Keratinocyte (primary cell): ENCODE results near the gene SYT6. TPM values are rescaled to one million over a fixed set of nuclear protein-coding genes. Genes with fewer than 3 reads are reported as not detected.

Source experiments
- DNase-seq: peaks from one replicate; pipeline ENCODE4 v3.0.0-alpha.2; 2011; ENCODE audit warnings: low read depth, missing footprints, low spot score
- FAIRE-seq: peaks from 2 replicates; lab custom pipeline; 2011; peaks lifted over from hg19 to GRCh38; lab: Jason Lieb, UNC
- H2AFZ ChIP-seq: 2 replicates; pipeline ENCODE4 v1.6.0; 2012; ENCODE audit warnings: low read length, control low read depth, inconsistent platforms; ENCODE audit not compliant: control insufficient read depth
- H3K27ac ChIP-seq: 2 replicates; pipeline ENCODE4 v1.5.1; 2011; ENCODE audit warnings: low read length; ENCODE audit not compliant: control insufficient read depth, insufficient read depth
- H3K27me3 ChIP-seq: 3 replicates; pipeline ENCODE4 v1.6.0; 2011; ENCODE audit warnings: low read length; ENCODE audit not compliant: control insufficient read depth, insufficient read depth; ENCODE audit errors: extremely low read depth
- H3K36me3 ChIP-seq, 2 experiments: 2 replicates in 1 of 2; 3 replicates in 1 of 2; pipeline ENCODE4 v1.5.1; 2011; ENCODE audit warnings: low read length in 2 of 2, mild to moderate bottlenecking in 1 of 2; ENCODE audit not compliant: control insufficient read depth in 2 of 2, insufficient read depth in 2 of 2; ENCODE audit errors: extremely low read depth in 1 of 2
- H3K4me1 ChIP-seq: 3 replicates; pipeline ENCODE4 v1.5.1; 2011; ENCODE audit warnings: low read length; ENCODE audit not compliant: control insufficient read depth, insufficient read depth; ENCODE audit errors: extremely low read depth
- H3K4me2 ChIP-seq: 3 replicates; pipeline ENCODE4 v1.6.0; 2011; ENCODE audit warnings: low read depth, low read length; ENCODE audit not compliant: control insufficient read depth, insufficient read depth; ENCODE audit errors: extremely low read depth
- H3K4me3 ChIP-seq, 3 experiments: fragments of 200-600 bp in 1 of 3; sonication (generic) in 1 of 3; 2 replicates in 2 of 3; 3 replicates in 1 of 3; pipeline ENCODE4 v1.5.1; 2011 to 2016; ENCODE audit warnings: low read length in 3 of 3, mild to moderate bottlenecking in 3 of 3, control low read depth in 2 of 3, inconsistent platforms in 1 of 3, low read depth in 1 of 3, mixed read lengths in 1 of 3, mixed run types in 1 of 3, moderate library complexity in 1 of 3; ENCODE audit not compliant: control insufficient read depth in 2 of 3, insufficient read depth in 2 of 3; ENCODE audit errors: extremely low read depth in 1 of 3
- H3K79me2 ChIP-seq: 2 replicates; pipeline ENCODE4 v1.6.0; 2012; ENCODE audit warnings: low read length; ENCODE audit not compliant: control insufficient read depth, insufficient read depth
- H3K9ac ChIP-seq: 3 replicates; pipeline ENCODE4 v1.6.0; 2011; ENCODE audit warnings: low read length; ENCODE audit not compliant: control insufficient read depth, insufficient read depth; ENCODE audit errors: extremely low read depth
- H3K9me1 ChIP-seq: 3 replicates; pipeline ENCODE4 v1.6.0; 2011; ENCODE audit warnings: low read length; ENCODE audit not compliant: control insufficient read depth, insufficient read depth; ENCODE audit errors: extremely low read depth
- H3K9me3 ChIP-seq: 2 replicates; pipeline ENCODE4 v1.5.1; 2012; ENCODE audit warnings: low read depth, low read length; ENCODE audit not compliant: control insufficient read depth
- H4K20me1 ChIP-seq: 3 replicates; pipeline ENCODE4 v1.6.0; 2011; ENCODE audit warnings: low read length; ENCODE audit not compliant: control insufficient read depth, insufficient read depth; ENCODE audit errors: extremely low read depth
- EZH2 ChIP-seq: IDR thresholded peaks from one replicate; pipeline ENCODE4 v1.6.1; 2012; ENCODE audit warnings: inconsistent platforms, mild to moderate bottlenecking, low read length, moderate library complexity
- dilution Hi-C: fragments of 300-500 bp; cut with MboI; formaldehyde crosslinking; loops from one replicate; pipeline ENCODE4 v1.7.0; 2020; ENCODE audit warnings: low sequenced_read_pairs; ENCODE audit not compliant: extremely low pct_ligation_motif_present
- polyA plus RNA-seq, 5 experiments: library from polyadenylated mRNA; depleted of rRNA in 3 of 5; stranded (reverse) in 3 of 5; stranded (forward) in 1 of 5; unstranded in 1 of 5; fragments of >200 nt; gene quantifications; 1 replicate in 1 of 5; 2 replicates in 3 of 5; 3 replicates in 1 of 5; pipeline versions ENCODE4 v1.2.1 to v1.2.3, GENCODE V29; 2011 to 2012; ENCODE audit warnings: missing spikeins in 2 of 5, low read depth in 1 of 5, low replicate concordance in 1 of 5
- TF ChIP-seq, protein P1 (sequence below), 3 experiments: IDR thresholded peaks in 1 of 3; conservative IDR thresholded peaks in 1 of 3; optimal IDR thresholded peaks in 1 of 3; 2 replicates in 2 of 3; 3 replicates in 1 of 3; pipeline versions ENCODE3 to v1.5.1; 2011; ENCODE audit warnings: low read length in 3 of 3, mild to moderate bottlenecking in 3 of 3, moderate library complexity in 2 of 3, control low read depth in 1 of 3, inconsistent platforms in 1 of 3; ENCODE audit not compliant: insufficient read depth in 2 of 3; ENCODE audit errors: extremely low read depth in 1 of 3

The SYT6 gene
- polyA plus RNA-seq, 1 donor (not counting 4 experiments of a cell fraction or from before 2014, with no cell fraction given), result not detected

GRCh38 chr1:114048232-114048631 is 105.4 kb downstream of the SYT6 start:
- FAIRE-seq, result no peak
- no peak overlapping the region for H3K4me2 ChIP-seq
- H3K27ac ChIP-seq, result no peak overlapping the region
- no peak overlapping the region for H2AFZ ChIP-seq
- no peaks in the 10 kb centered on the region for H3K9me1 ChIP-seq
- TF ChIP-seq, protein P1, sequence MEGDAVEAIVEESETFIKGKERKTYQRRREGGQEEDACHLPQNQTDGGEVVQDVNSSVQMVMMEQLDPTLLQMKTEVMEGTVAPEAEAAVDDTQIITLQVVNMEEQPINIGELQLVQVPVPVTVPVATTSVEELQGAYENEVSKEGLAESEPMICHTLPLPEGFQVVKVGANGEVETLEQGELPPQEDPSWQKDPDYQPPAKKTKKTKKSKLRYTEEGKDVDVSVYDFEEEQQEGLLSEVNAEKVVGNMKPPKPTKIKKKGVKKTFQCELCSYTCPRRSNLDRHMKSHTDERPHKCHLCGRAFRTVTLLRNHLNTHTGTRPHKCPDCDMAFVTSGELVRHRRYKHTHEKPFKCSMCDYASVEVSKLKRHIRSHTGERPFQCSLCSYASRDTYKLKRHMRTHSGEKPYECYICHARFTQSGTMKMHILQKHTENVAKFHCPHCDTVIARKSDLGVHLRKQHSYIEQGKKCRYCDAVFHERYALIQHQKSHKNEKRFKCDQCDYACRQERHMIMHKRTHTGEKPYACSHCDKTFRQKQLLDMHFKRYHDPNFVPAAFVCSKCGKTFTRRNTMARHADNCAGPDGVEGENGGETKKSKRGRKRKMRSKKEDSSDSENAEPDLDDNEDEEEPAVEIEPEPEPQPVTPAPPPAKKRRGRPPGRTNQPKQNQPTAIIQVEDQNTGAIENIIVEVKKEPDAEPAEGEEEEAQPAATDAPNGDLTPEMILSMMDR (optimal IDR thresholded peaks at IDR 0.05 in 1 of 3, IDR thresholded peaks at IDR 0.05 in 1 of 3, conservative IDR thresholded peaks at IDR 0.05 in 1 of 3; ENCODE audit: extremely low read depth in 1 of 3, insufficient read depth in 2 of 3, low read length in 3 of 3), result no peak
- no peak for TF ChIP-seq EZH2
- no peaks in the 10 kb centered on the region for H3K79me2 ChIP-seq
- no peak for DNase-seq
- dilution Hi-C loops, result no loop called here
- H4K20me1 ChIP-seq, result no peaks in the 10 kb centered on the region
- no peak overlapping the region for H3K4me3 ChIP-seq
- no peaks in the 10 kb centered on the region for H3K9me3 ChIP-seq
- no peak overlapping the region for H3K9ac ChIP-seq
- no peaks in the 10 kb centered on the region for H3K36me3 ChIP-seq
- no peaks in the 10 kb centered on the region for H3K4me1 ChIP-seq
- H3K27me3 ChIP-seq, result peaks cover 4% of the 10 kb centered on the region

DNA sequence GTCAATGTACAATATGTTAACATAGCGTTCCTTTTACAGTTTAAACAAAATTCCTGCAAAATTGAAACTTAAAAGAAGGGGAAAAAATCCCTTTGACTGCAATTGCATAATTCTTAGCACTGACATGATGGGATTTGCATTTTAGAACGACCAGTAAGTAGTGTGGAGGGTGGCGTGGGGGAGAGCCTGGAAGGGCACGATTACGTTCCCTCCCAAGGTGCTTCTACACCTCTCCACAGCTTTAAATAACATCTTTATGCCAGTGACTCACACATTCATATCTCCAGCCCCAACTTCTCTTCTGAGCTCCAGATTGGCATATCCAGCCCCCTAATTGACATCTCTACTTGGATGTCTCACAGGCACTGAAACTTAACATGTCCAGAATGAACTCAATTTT is 110.1 kb downstream of the SYT6 start:
- Histone ChIP-seq H3K4me1 (no peaks in the 10 kb centered on the region), H4K20me1 (no peaks in the 10 kb centered on the region), H3K4me2 (no peak overlapping the region), H3K4me3 (no peak overlapping the region), H3K79me2 (no peaks in the 10 kb centered on the region), H3K9ac (no peak overlapping the region), H3K36me3 (no peaks in the 10 kb centered on the region), H2AFZ (no peak overlapping the region), H3K27me3 (peaks cover 7% of the 10 kb centered on the region), H3K9me1 (no peaks in the 10 kb centered on the region), H3K27ac (no peak overlapping the region), H3K9me3 (no peaks in the 10 kb centered on the region)
- dilution Hi-C loops, result no loop called here
- FAIRE-seq (no peak), DNase-seq (no peak)
- no peak for TF ChIP-seq EZH2
- TF ChIP-seq, protein P1 (optimal IDR thresholded peaks at IDR 0.05 in 1 of 3, IDR thresholded peaks at IDR 0.05 in 1 of 3, conservative IDR thresholded peaks at IDR 0.05 in 1 of 3; ENCODE audit: extremely low read depth in 1 of 3, insufficient read depth in 2 of 3, low read length in 3 of 3), result no peak
